Astrocyte (in vitro differentiated cells and primary cell): Measurements from ENCODE around the gene LZTR1. TPM values are rescaled to one million over a fixed set of nuclear protein-coding genes. Genes with fewer than 3 reads are reported as not detected.
A peak's percentile ranks its signal among the peaks of the same experiment; 100 is the strongest.

Source experiments
- DNase-seq: peaks from one replicate; pipeline ENCODE4 v3.0.0-alpha.2; 2010; ENCODE audit warnings: low read depth
- FAIRE-seq: peaks from 2 replicates; lab custom pipeline; 2011; peaks lifted over from hg19 to GRCh38; lab: Jason Lieb, UNC
- H2AFZ ChIP-seq: 2 replicates; pipeline ENCODE4 v1.6.0; 2012; ENCODE audit warnings: low read depth, low read length, inconsistent platforms
- H3K27ac ChIP-seq: 2 replicates; pipeline ENCODE4 v1.5.1; 2011; ENCODE audit warnings: low read depth, low read length, inconsistent platforms
- H3K27me3 ChIP-seq: 2 replicates; pipeline ENCODE4 v1.6.0; 2011; ENCODE audit warnings: low read length, inconsistent platforms; ENCODE audit not compliant: insufficient read depth
- H3K36me3 ChIP-seq: 2 replicates; pipeline ENCODE4 v1.5.1; 2011; ENCODE audit warnings: low read length, inconsistent platforms; ENCODE audit not compliant: insufficient read depth
- H3K4me1 ChIP-seq: 2 replicates; pipeline ENCODE4 v1.5.1; 2011; ENCODE audit warnings: low read length, inconsistent platforms; ENCODE audit not compliant: insufficient read depth
- H3K4me2 ChIP-seq: 2 replicates; pipeline ENCODE4 v1.6.0; 2012; ENCODE audit warnings: low read length, inconsistent platforms
- H3K4me3 ChIP-seq: 2 replicates; pipeline ENCODE4 v1.5.1; 2011; ENCODE audit warnings: low read depth, mild to moderate bottlenecking, low read length, inconsistent platforms; ENCODE audit not compliant: insufficient read depth
- H3K79me2 ChIP-seq: 2 replicates; pipeline ENCODE4 v1.6.0; 2012; ENCODE audit warnings: mild to moderate bottlenecking, low read length, inconsistent platforms; ENCODE audit not compliant: insufficient read depth
- H3K9ac ChIP-seq: 2 replicates; pipeline ENCODE4 v1.6.0; 2012; ENCODE audit warnings: mild to moderate bottlenecking, low read length, inconsistent platforms
- H3K9me3 ChIP-seq: 2 replicates; pipeline ENCODE4 v1.5.1; 2012; ENCODE audit warnings: low read depth, mild to moderate bottlenecking, low read length, inconsistent platforms; ENCODE audit not compliant: insufficient read depth
- H4K20me1 ChIP-seq: 2 replicates; pipeline ENCODE4 v1.6.0; 2012; ENCODE audit warnings: low read length, inconsistent platforms; ENCODE audit not compliant: insufficient read depth
- H3K27ac Mint-ChIP-seq: one replicate; pipeline ENCODE4 v1.8.0; 2021; ENCODE audit warnings: mild to moderate bottlenecking, mixed read lengths; ENCODE audit not compliant: unreplicated experiment
- H3K27me3 Mint-ChIP-seq: one replicate; pipeline ENCODE4 v1.8.0; 2021; ENCODE audit warnings: low read depth, mixed read lengths; ENCODE audit not compliant: unreplicated experiment
- H3K36me3 Mint-ChIP-seq: one replicate; pipeline ENCODE4 v1.8.0; 2021; ENCODE audit warnings: low read depth, mixed read lengths; ENCODE audit not compliant: unreplicated experiment
- H3K4me1 Mint-ChIP-seq: one replicate; pipeline ENCODE4 v1.8.0; 2021; ENCODE audit warnings: low read depth, mixed read lengths; ENCODE audit not compliant: unreplicated experiment
- H3K4me3 Mint-ChIP-seq: one replicate; pipeline ENCODE4 v1.8.0; 2021; ENCODE audit warnings: mild to moderate bottlenecking, moderate library complexity, mixed read lengths; ENCODE audit not compliant: unreplicated experiment
- H3K9me3 Mint-ChIP-seq: one replicate; pipeline ENCODE4 v1.8.0; 2021; ENCODE audit warnings: mild to moderate bottlenecking, mixed read lengths; ENCODE audit not compliant: unreplicated experiment
- EZH2 ChIP-seq: IDR thresholded peaks from 2 replicates; pipeline ENCODE4 v1.6.1; 2012; ENCODE audit warnings: mild to moderate bottlenecking, low read length, inconsistent platforms; ENCODE audit not compliant: insufficient read depth
- total RNA-seq: library from RNA; stranded (reverse); gene quantifications from 2 replicates; pipeline ENCODE4 v1.2.1, GENCODE V29; 2021
- TF ChIP-seq, protein P1 (sequence below): IDR thresholded peaks from 2 replicates; pipeline ENCODE4 v1.5.1; 2011; ENCODE audit warnings: low read depth, mild to moderate bottlenecking, inconsistent platforms, low read length, moderate library complexity; ENCODE audit not compliant: insufficient read depth

Gene LZTR1
- total RNA-seq, 1 donor from 2014 or later, result 62.0 TPM

GRCh38 chr22:20983081-20983771 lies 1.1 kb downstream of the LZTR1 start:
- Mint-ChIP-seq H3K27me3 (peaks cover 5% of the 10 kb centered on the region), H3K27ac (no peak overlapping the region), H3K4me1 (peaks cover 2% of the 10 kb centered on the region), H3K4me3 (peak overlapping the region; percentile 99), H3K9me3 (peaks cover 5% of the 10 kb centered on the region), H3K36me3 (peaks cover 16% of the 10 kb centered on the region)
- TF ChIP-seq, protein P1, sequence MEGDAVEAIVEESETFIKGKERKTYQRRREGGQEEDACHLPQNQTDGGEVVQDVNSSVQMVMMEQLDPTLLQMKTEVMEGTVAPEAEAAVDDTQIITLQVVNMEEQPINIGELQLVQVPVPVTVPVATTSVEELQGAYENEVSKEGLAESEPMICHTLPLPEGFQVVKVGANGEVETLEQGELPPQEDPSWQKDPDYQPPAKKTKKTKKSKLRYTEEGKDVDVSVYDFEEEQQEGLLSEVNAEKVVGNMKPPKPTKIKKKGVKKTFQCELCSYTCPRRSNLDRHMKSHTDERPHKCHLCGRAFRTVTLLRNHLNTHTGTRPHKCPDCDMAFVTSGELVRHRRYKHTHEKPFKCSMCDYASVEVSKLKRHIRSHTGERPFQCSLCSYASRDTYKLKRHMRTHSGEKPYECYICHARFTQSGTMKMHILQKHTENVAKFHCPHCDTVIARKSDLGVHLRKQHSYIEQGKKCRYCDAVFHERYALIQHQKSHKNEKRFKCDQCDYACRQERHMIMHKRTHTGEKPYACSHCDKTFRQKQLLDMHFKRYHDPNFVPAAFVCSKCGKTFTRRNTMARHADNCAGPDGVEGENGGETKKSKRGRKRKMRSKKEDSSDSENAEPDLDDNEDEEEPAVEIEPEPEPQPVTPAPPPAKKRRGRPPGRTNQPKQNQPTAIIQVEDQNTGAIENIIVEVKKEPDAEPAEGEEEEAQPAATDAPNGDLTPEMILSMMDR, result no peak
- TF ChIP-seq EZH2, result no peak
- peaks cover 12% of the 10 kb centered on the region for H3K4me1 ChIP-seq
- H3K27me3 ChIP-seq, result no peaks in the 10 kb centered on the region
- H3K9ac ChIP-seq, result peak overlapping the region; percentile 92
- H3K27ac ChIP-seq, result no peak overlapping the region
- peak overlapping the region; percentile 96 for H3K4me2 ChIP-seq
- peaks cover 24% of the 10 kb centered on the region for H3K79me2 ChIP-seq
- DNase-seq, result no peak
- H2AFZ ChIP-seq, result no peak overlapping the region
- no peak for FAIRE-seq
- peaks cover 7% of the 10 kb centered on the region for H3K36me3 ChIP-seq
- peaks cover 7% of the 10 kb centered on the region for H4K20me1 ChIP-seq
- peak overlapping the region; percentile 72 for H3K4me3 ChIP-seq
- peaks cover 5% of the 10 kb centered on the region for H3K9me3 ChIP-seq

DNA sequence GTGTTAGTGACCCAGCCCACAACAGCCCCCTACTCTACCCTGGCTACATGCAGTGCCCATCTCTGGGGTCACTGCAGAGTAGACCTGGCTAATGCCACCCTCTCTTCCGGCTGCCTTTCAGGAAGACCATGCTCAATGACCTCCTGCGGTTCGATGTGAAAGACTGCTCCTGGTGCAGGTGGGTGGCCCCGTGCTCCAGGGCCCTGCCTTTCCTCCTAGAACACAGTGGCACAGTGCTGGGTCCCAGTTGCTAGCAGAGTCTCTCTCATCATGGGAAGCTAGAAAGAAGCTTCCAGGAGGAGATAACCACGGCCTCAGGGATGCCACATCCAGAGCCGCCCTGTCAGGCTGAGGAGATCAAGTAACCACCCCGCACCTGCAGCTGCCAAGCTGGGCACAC lies 3.6 kb downstream of the LZTR1 start:
- DNase-seq (no peak), FAIRE-seq (no peak)
- Histone ChIP-seq H3K79me2 (peaks cover 24% of the 10 kb centered on the region), H4K20me1 (peaks cover 13% of the 10 kb centered on the region), H3K4me3 (no peak overlapping the region), H3K27ac (no peak overlapping the region), H3K4me2 (no peak overlapping the region), H3K9ac (no peak overlapping the region), H2AFZ (no peak overlapping the region), H3K9me3 (no peaks in the 10 kb centered on the region), H3K36me3 (peaks cover 7% of the 10 kb centered on the region), H3K4me1 (peaks cover 17% of the 10 kb centered on the region), H3K27me3 (no peaks in the 10 kb centered on the region)
- Mint-ChIP-seq H3K9me3 (no peaks in the 10 kb centered on the region), H3K27me3 (no peaks in the 10 kb centered on the region), H3K36me3 (peaks cover 17% of the 10 kb centered on the region), H3K27ac (no peak overlapping the region), H3K4me1 (peaks cover 2% of the 10 kb centered on the region), H3K4me3 (peak overlapping the region; percentile 22)
- TF ChIP-seq EZH2, result no peak
- TF ChIP-seq, protein P1, result no peak

DNA sequence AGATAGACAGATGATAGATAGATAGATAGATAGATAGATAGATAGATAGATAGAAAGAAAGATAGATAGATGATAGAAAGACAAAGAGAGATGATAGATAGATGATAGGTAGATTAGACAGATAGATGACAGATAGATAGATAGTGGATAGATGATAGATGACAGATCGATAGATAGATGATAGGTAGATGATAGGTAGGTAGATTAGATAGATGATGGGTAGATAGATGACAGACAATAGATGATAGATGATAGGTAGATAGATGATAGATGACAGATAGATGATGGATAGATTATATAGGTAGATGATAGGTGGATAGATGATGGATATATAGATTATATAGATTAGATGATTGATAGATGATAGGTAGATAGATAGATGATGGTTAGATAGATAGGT lies 4.3 kb downstream of the LZTR1 start:
- Mint-ChIP-seq H3K9me3 (no peaks in the 10 kb centered on the region), H3K36me3 (peaks cover 17% of the 10 kb centered on the region), H3K27ac (no peak overlapping the region), H3K4me1 (peaks cover under 1% of the 10 kb centered on the region), H3K4me3 (no peak overlapping the region), H3K27me3 (no peaks in the 10 kb centered on the region)
- H3K79me2 ChIP-seq, result peaks cover 24% of the 10 kb centered on the region
- H3K27ac ChIP-seq, result no peak overlapping the region
- peaks cover 7% of the 10 kb centered on the region for H3K36me3 ChIP-seq
- no peak for FAIRE-seq
- H3K4me3 ChIP-seq, result no peak overlapping the region
- no peak overlapping the region for H3K4me2 ChIP-seq
- TF ChIP-seq, protein P1, result no peak
- TF ChIP-seq EZH2, result no peak
- H3K9ac ChIP-seq, result no peak overlapping the region
- H3K4me1 ChIP-seq, result peaks cover 17% of the 10 kb centered on the region
- H3K27me3 ChIP-seq, result no peaks in the 10 kb centered on the region
- H2AFZ ChIP-seq, result no peak overlapping the region
- no peaks in the 10 kb centered on the region for H3K9me3 ChIP-seq
- peaks cover 14% of the 10 kb centered on the region for H4K20me1 ChIP-seq
- DNase-seq, result no peak
